ENCODE results near the gene KCTD21.

The KCTD21 gene

GRCh38 chr11:78221396-78222315 is 33.2 kb upstream of the KCTD21 start:
- no peak for ATAC-seq
- TF ChIP-seq ZFP3 (CRISPR knock-in tag; IDR thresholded peaks at IDR 0.05) (no peak), POU6F1 (CRISPR knock-in tag; IDR thresholded peaks at IDR 0.05; ENCODE audit: borderline replicate concordance, low read depth) (no peak), TSHZ2 (CRISPR knock-in tag; IDR thresholded peaks at IDR 0.05) (no peak), TCF4 (CRISPR knock-in tag; IDR thresholded peaks at IDR 0.05; ENCODE audit: borderline replicate concordance) (no peak), PATZ1 (CRISPR knock-in tag; IDR thresholded peaks at IDR 0.05; ENCODE audit: borderline replicate concordance) (no peak), ISL1 (CRISPR knock-in tag; IDR thresholded peaks at IDR 0.05) (no peak), RARB (CRISPR knock-in tag; IDR thresholded peaks at IDR 0.05) (no peak), CREB5 (CRISPR knock-in tag; IDR thresholded peaks at IDR 0.05; ENCODE audit: low read depth) (no peak), BACH2 (CRISPR knock-in tag; IDR thresholded peaks at IDR 0.05; ENCODE audit: borderline replicate concordance) (no peak), ZFP30 (CRISPR knock-in tag; IDR thresholded peaks at IDR 0.05) (no peak)

GRCh38 chr11:78220218-78221157 is 32.1 kb upstream of the KCTD21 start:
- TF ChIP-seq BACH2 (CRISPR knock-in tag; IDR thresholded peaks at IDR 0.05; ENCODE audit: borderline replicate concordance) (no peak), SNAI2 (CRISPR knock-in tag; IDR thresholded peaks at IDR 0.05) (no peak), ZFP30 (CRISPR knock-in tag; IDR thresholded peaks at IDR 0.05) (no peak), TOX (CRISPR knock-in tag; IDR thresholded peaks at IDR 0.05; ENCODE audit: borderline replicate concordance) (no peak), RARB (CRISPR knock-in tag; IDR thresholded peaks at IDR 0.05) (no peak), CSRNP3 (CRISPR knock-in tag; IDR thresholded peaks at IDR 0.05) (no peak), PPARA (CRISPR knock-in tag; IDR thresholded peaks at IDR 0.05; ENCODE audit: borderline replicate concordance) (no peak), ZNF70 (CRISPR knock-in tag; IDR thresholded peaks at IDR 0.05) (no peak), CSDC2 (CRISPR knock-in tag; IDR thresholded peaks at IDR 0.05) (no peak), TSHZ2 (CRISPR knock-in tag; IDR thresholded peaks at IDR 0.05) (no peak), ISL1 (CRISPR knock-in tag; IDR thresholded peaks at IDR 0.05) (no peak), CREB5 (CRISPR knock-in tag; IDR thresholded peaks at IDR 0.05; ENCODE audit: low read depth) (no peak), ZNF565 (CRISPR knock-in tag; conservative IDR thresholded peaks at IDR 0.05; ENCODE audit: low read depth) (no peak)
- no peak for ATAC-seq

Data from SK-N-SH treated with all-trans-retinoic acid at 6 μM for 48 hours (cell line).